ENCODE data around the gene RAET1G.
"Not testable (repeated sequence)": the region's sequence is repeated elsewhere in the genome, so short reads cannot be mapped to it uniquely, and the experiment has no call there.

Gene RAET1G

GRCh38 chr6:149933036-149933435 is 10.1 kb upstream of the RAET1G start:
- no peak for DNase-seq

GRCh38 chr6:149931501-149931900 is 8.6 kb upstream of the RAET1G start:
- DNase-seq = no peak

GRCh38 chr6:149929422-149929821 is 6.5 kb upstream of the RAET1G start:
- no peak for DNase-seq

- not testable (repeated sequence) for DNase-seq
Observed at GRCh38 chr6:149927025-149927424, 4.1 kb upstream of the RAET1G start.

GRCh38 chr6:149925974-149926777 is 3.3 kb upstream of the RAET1G start:
- DNase-seq = peak; percentile 74

- DNase-seq = peak; percentile 13
Observed at GRCh38 chr6:149925253-149925973, 2.5 kb upstream of the RAET1G start.

- DNase-seq = no peak
Observed at GRCh38 chr6:149924933-149925252, 2.0 kb upstream of the RAET1G start.

- no peak for DNase-seq
Observed at GRCh38 chr6:149924206-149924932, 1.4 kb upstream of the RAET1G start.

- DNase-seq = no peak
Observed at GRCh38 chr6:149923327-149923986, 536 bp upstream of the RAET1G start.

GRCh38 chr6:149922091-149922490 is 830 bp downstream of the RAET1G start:
- DNase-seq = not testable (repeated sequence)

- DNase-seq = no peak
Observed at GRCh38 chr6:149921361-149921760, 1.6 kb downstream of the RAET1G start.

GRCh38 chr6:149919834-149920225 is 3.1 kb downstream of the RAET1G start:
- DNase-seq = no peak

- not testable (repeated sequence) for DNase-seq
Observed at GRCh38 chr6:149919126-149919833, 3.6 kb downstream of the RAET1G start.

- DNase-seq = no peak
Observed at GRCh38 chr6:149918151-149918905, 4.6 kb downstream of the RAET1G start.

- no peak for DNase-seq
Observed at GRCh38 chr6:149917679-149918078, 5.2 kb downstream of the RAET1G start.

- DNase-seq = no peak
Observed at GRCh38 chr6:149915970-149916865, 6.7 kb downstream of the RAET1G start.

GRCh38 chr6:149913540-149914240 is 9.2 kb downstream of the RAET1G start:
- DNase-seq = no peak

- no peak for DNase-seq
Observed at GRCh38 chr6:149913085-149913484, 9.8 kb downstream of the RAET1G start.

- not testable (repeated sequence) for DNase-seq
Observed at GRCh38 chr6:149912680-149913079, 10.2 kb downstream of the RAET1G start.

- DNase-seq = no peak
Observed at GRCh38 chr6:149910721-149911151, 12.2 kb downstream of the RAET1G start.
